Activated naive CD4-positive, alpha-beta T cell treated with anti-CD3 and anti-CD28 coated beads, Interleukin-2, amount 10 ng/mL, durations not matched to agents 7 days and 5 days (primary cell): ENCODE data around the gene MSMP.

Experiments
- CTCF ChIA-PET: fragments of 350-600 bp; sonication (Branson Sonifier 250); formaldehyde crosslinking; loops from one replicate; lab custom pipeline; 2021; ENCODE audit warnings: antibody characterized with exemption; lab: Charles Lee
- DNase-seq: peaks from one replicate; pipeline ENCODE4 v3.0.0-alpha.2; 2020
- H3K27ac Mint-ChIP-seq: one replicate; pipeline ENCODE4 v1.8.0; 2021; ENCODE audit warnings: mild to moderate bottlenecking, moderate library complexity, mixed read lengths
- H3K27me3 Mint-ChIP-seq: one replicate; pipeline ENCODE4 v1.8.0; 2021; ENCODE audit warnings: mild to moderate bottlenecking, mixed read lengths
- H3K36me3 Mint-ChIP-seq: one replicate; pipeline ENCODE4 v1.8.0; 2021; ENCODE audit warnings: mixed read lengths
- H3K4me1 Mint-ChIP-seq: one replicate; pipeline ENCODE4 v1.8.0; 2021; ENCODE audit warnings: mixed read lengths
- H3K4me3 Mint-ChIP-seq: one replicate; pipeline ENCODE4 v1.8.0; 2021; ENCODE audit warnings: mild to moderate bottlenecking, moderate library complexity, mixed read lengths
- H3K9me3 Mint-ChIP-seq: one replicate; pipeline ENCODE4 v1.8.0; 2021; ENCODE audit warnings: mixed read lengths

MSMP gene

GRCh38 chr9:35748242-35748857 lies 5.7 kb downstream of the MSMP start:
- DNase-seq = peak; percentile 46
- Mint-ChIP-seq H3K36me3 (peaks cover 45% of the 10 kb centered on the region), H3K27me3 (no peaks in the 10 kb centered on the region), H3K9me3 (no peaks in the 10 kb centered on the region), H3K4me3 (peak overlapping the region; percentile 86), H3K4me1 (peaks cover 49% of the 10 kb centered on the region), H3K27ac (peak overlapping the region; percentile 58)
- CTCF ChIA-PET = interaction anchor here (0.6 to 6.6 kb wide), 15 partner anchors 8 to 198 kb away, joined by 3 to 83 read pairs (median 5); partner anchors contain the start of genes CCDC107, CREB3, RMRP and TLN1

- H3K27ac Mint-ChIP-seq = no peak overlapping the region
- H3K4me1 Mint-ChIP-seq = peaks cover 62% of the 10 kb centered on the region
Observed at GRCh38 chr9:35746583-35746982, 7.5 kb downstream of the MSMP start.

GRCh38 chr9:35745569-35745968 lies 8.5 kb downstream of the MSMP start:
- CTCF ChIA-PET = interaction anchor here (0.7 to 6.6 kb wide), 5 partner anchors 9 to 1282 kb away, joined by 3 to 83 read pairs (median 3); no protein-coding TSS in a partner anchor

More at GRCh38 chr9:35746583-35746982, 7.5 kb downstream of the MSMP start:
- H3K36me3 Mint-ChIP-seq = peaks cover 36% of the 10 kb centered on the region
- CTCF ChIA-PET = interaction anchor here (1.0 to 6.6 kb wide), 5 partner anchors 10 to 152 kb away, joined by 3 to 83 read pairs (median 20); no protein-coding TSS in a partner anchor
- H3K4me3 Mint-ChIP-seq = peak overlapping the region; percentile 31
- H3K27me3 Mint-ChIP-seq = no peaks in the 10 kb centered on the region
- H3K9me3 Mint-ChIP-seq = no peaks in the 10 kb centered on the region
- no peak for DNase-seq

GRCh38 chr9:35743880-35744518 lies 10.1 kb downstream of the MSMP start:
- peaks cover 47% of the 10 kb centered on the region for H3K4me1 Mint-ChIP-seq
- H3K27me3 Mint-ChIP-seq = no peaks in the 10 kb centered on the region
- no peak overlapping the region for H3K4me3 Mint-ChIP-seq
- CTCF ChIA-PET = interaction anchor here (0.9 to 6.6 kb wide), 3 partner anchors 7 to 70 kb away, joined by 3 to 83 read pairs (median 3); no protein-coding TSS in a partner anchor
- peaks cover 40% of the 10 kb centered on the region for H3K36me3 Mint-ChIP-seq
- H3K27ac Mint-ChIP-seq = no peak overlapping the region
- no peak for DNase-seq
- H3K9me3 Mint-ChIP-seq = no peaks in the 10 kb centered on the region

More at GRCh38 chr9:35745569-35745968, 8.5 kb downstream of the MSMP start:
- Mint-ChIP-seq H3K27ac (no peak overlapping the region), H3K9me3 (no peaks in the 10 kb centered on the region), H3K4me1 (peaks cover 57% of the 10 kb centered on the region), H3K36me3 (peaks cover 35% of the 10 kb centered on the region), H3K27me3 (no peaks in the 10 kb centered on the region), H3K4me3 (no peak overlapping the region)
- DNase-seq = no peak

- no peaks in the 10 kb centered on the region for H3K27me3 Mint-ChIP-seq
- H3K36me3 Mint-ChIP-seq = peaks cover 45% of the 10 kb centered on the region
- H3K4me1 Mint-ChIP-seq = peaks cover 47% of the 10 kb centered on the region
- H3K4me3 Mint-ChIP-seq = no peak overlapping the region
- no peaks in the 10 kb centered on the region for H3K9me3 Mint-ChIP-seq
- CTCF ChIA-PET = interaction anchor here (0.9 to 1.2 kb wide), 2 partner anchors 17 to 71 kb away, joined by 3 read pairs; no protein-coding TSS in a partner anchor
- DNase-seq = no peak
- no peak overlapping the region for H3K27ac Mint-ChIP-seq
Observed at GRCh38 chr9:35743452-35743851, 10.6 kb downstream of the MSMP start.

- no peaks in the 10 kb centered on the region for H3K9me3 Mint-ChIP-seq
- no peaks in the 10 kb centered on the region for H3K27me3 Mint-ChIP-seq
- H3K36me3 Mint-ChIP-seq = peaks cover 53% of the 10 kb centered on the region
- H3K4me1 Mint-ChIP-seq = peaks cover 32% of the 10 kb centered on the region
- no peak overlapping the region for H3K27ac Mint-ChIP-seq
- H3K4me3 Mint-ChIP-seq = no peak overlapping the region
- DNase-seq = no peak
- CTCF ChIA-PET = interaction anchor here (1.3 to 1.6 kb wide), 3 partner anchors 9 to 45 kb away, joined by 3 to 6 read pairs (median 5); partner anchors contain the start of genes CREB3 and TLN1
Observed at GRCh38 chr9:35741740-35742139, 12.3 kb downstream of the MSMP start.

- CTCF ChIA-PET = interaction anchor here (0.9 to 1.6 kb wide), 4 partner anchors 8 to 129 kb away, joined by 3 to 5 read pairs (median 4); no protein-coding TSS in a partner anchor
- Mint-ChIP-seq H3K36me3 (peaks cover 53% of the 10 kb centered on the region), H3K9me3 (no peaks in the 10 kb centered on the region), H3K27me3 (no peaks in the 10 kb centered on the region), H3K4me3 (no peak overlapping the region), H3K4me1 (peaks cover 30% of the 10 kb centered on the region), H3K27ac (peak overlapping the region; percentile 35)
- no peak for DNase-seq
Observed at GRCh38 chr9:35740243-35740642, 13.8 kb downstream of the MSMP start.

GRCh38 chr9:35738924-35739323 lies 15.2 kb downstream of the MSMP start:
- Mint-ChIP-seq H3K9me3 (no peaks in the 10 kb centered on the region), H3K36me3 (peaks cover 53% of the 10 kb centered on the region), H3K27me3 (no peaks in the 10 kb centered on the region), H3K27ac (no peak overlapping the region), H3K4me3 (no peak overlapping the region), H3K4me1 (peaks cover 36% of the 10 kb centered on the region)
- no peak for DNase-seq
- CTCF ChIA-PET = interaction anchor here (0.7 to 5.7 kb wide), 5 partner anchors 8 to 96 kb away, joined by 3 to 83 read pairs (median 3); partner anchors contain the start of genes GBA2 and RGP1

GRCh38 chr9:35738186-35738585 lies 15.9 kb downstream of the MSMP start:
- no peaks in the 10 kb centered on the region for H3K9me3 Mint-ChIP-seq
- peaks cover 39% of the 10 kb centered on the region for H3K4me1 Mint-ChIP-seq
- H3K4me3 Mint-ChIP-seq = no peak overlapping the region
- no peak overlapping the region for H3K27ac Mint-ChIP-seq
- CTCF ChIA-PET = interaction anchor here (1.1 to 5.7 kb wide), 5 partner anchors 9 to 97 kb away, joined by 3 to 83 read pairs (median 4); partner anchors contain the start of genes GBA2 and RGP1
- H3K27me3 Mint-ChIP-seq = no peaks in the 10 kb centered on the region
- no peak for DNase-seq
- H3K36me3 Mint-ChIP-seq = peaks cover 47% of the 10 kb centered on the region

GRCh38 chr9:35737143-35737542 lies 16.9 kb downstream of the MSMP start:
- Mint-ChIP-seq H3K27ac (no peak overlapping the region), H3K9me3 (no peaks in the 10 kb centered on the region), H3K4me3 (no peak overlapping the region), H3K4me1 (peaks cover 35% of the 10 kb centered on the region), H3K36me3 (peaks cover 46% of the 10 kb centered on the region), H3K27me3 (no peaks in the 10 kb centered on the region)
- DNase-seq = no peak
- CTCF ChIA-PET = interaction anchor here (0.9 to 5.7 kb wide), 5 partner anchors 10 to 145 kb away, joined by 3 to 83 read pairs (median 5); partner anchors contain the start of genes GBA2 and RGP1

- CTCF ChIA-PET = interaction anchor here (0.5 to 5.7 kb wide), 13 partner anchors 9 to 272 kb away, joined by 3 to 83 read pairs (median 5); partner anchors contain the start of genes GBA2, MSMP and RGP1
- peak; percentile 81 for DNase-seq
- Mint-ChIP-seq H3K27ac (no peak overlapping the region), H3K4me1 (peaks cover 31% of the 10 kb centered on the region), H3K4me3 (no peak overlapping the region), H3K9me3 (no peaks in the 10 kb centered on the region), H3K36me3 (peaks cover 44% of the 10 kb centered on the region), H3K27me3 (no peaks in the 10 kb centered on the region)
Observed at GRCh38 chr9:35736201-35736633, 17.9 kb downstream of the MSMP start.

GRCh38 chr9:35734096-35734495 lies 20.0 kb downstream of the MSMP start:
- Mint-ChIP-seq H3K4me3 (no peak overlapping the region), H3K27me3 (no peaks in the 10 kb centered on the region), H3K9me3 (no peaks in the 10 kb centered on the region), H3K27ac (no peak overlapping the region), H3K36me3 (peaks cover 41% of the 10 kb centered on the region), H3K4me1 (peaks cover 34% of the 10 kb centered on the region)
- CTCF ChIA-PET = interaction anchor here (0.5 to 5.7 kb wide), 7 partner anchors 13 to 148 kb away, joined by 3 to 83 read pairs (median 5); partner anchors contain the start of genes CCDC107, GBA2, RGP1 and RMRP
- DNase-seq = no peak

GRCh38 chr9:35732800-35733541 lies 21.1 kb downstream of the MSMP start:
- peak; percentile 39 for DNase-seq
- no peak overlapping the region for H3K4me3 Mint-ChIP-seq

More at GRCh38 chr9:35732800-35733541, 21.1 kb downstream of the MSMP start:
- no peaks in the 10 kb centered on the region for H3K9me3 Mint-ChIP-seq
- no peaks in the 10 kb centered on the region for H3K27me3 Mint-ChIP-seq
- peaks cover 29% of the 10 kb centered on the region for H3K36me3 Mint-ChIP-seq
- CTCF ChIA-PET = interaction anchor here (0.8 to 5.0 kb wide), 9 partner anchors 9 to 129 kb away, joined by 4 to 25 read pairs (median 9); partner anchors contain the start of genes CCDC107, GBA2, MSMP and RGP1
- peak overlapping the region; percentile 92 for H3K27ac Mint-ChIP-seq
- peaks cover 34% of the 10 kb centered on the region for H3K4me1 Mint-ChIP-seq
